ENCODE results near the gene FAM50B.

FAM50B gene

GRCh38 chr6:3892603-3893002, 43.4 kb downstream of the FAM50B start:
- H3K4me3 ChIP-seq (ENCODE audit: low read depth, low read length), result no peak overlapping the region
- no peak for TF ChIP-seq CTCF (IDR thresholded peaks at IDR 0.05; ENCODE audit: low read depth, low read length, missing control alignments)
- DNase-seq (ENCODE audit: low read depth), result no peak

GRCh38 chr6:3893487-3893886, 44.3 kb downstream of the FAM50B start:
- DNase-seq (ENCODE audit: low read depth), result no peak
- no peak for TF ChIP-seq CTCF (IDR thresholded peaks at IDR 0.05; ENCODE audit: low read depth, low read length, missing control alignments)
- no peak overlapping the region for H3K4me3 ChIP-seq (ENCODE audit: low read depth, low read length)

GRCh38 chr6:3893917-3894316, 44.7 kb downstream of the FAM50B start:
- TF ChIP-seq CTCF (IDR thresholded peaks at IDR 0.05; ENCODE audit: low read depth, low read length, missing control alignments), result no peak
- no peak overlapping the region for H3K4me3 ChIP-seq (ENCODE audit: low read depth, low read length)
- no peak for DNase-seq (ENCODE audit: low read depth)

- no peak for TF ChIP-seq CTCF (IDR thresholded peaks at IDR 0.05; ENCODE audit: low read depth, low read length, missing control alignments)
- no peak for DNase-seq (ENCODE audit: low read depth)
- no peak overlapping the region for H3K4me3 ChIP-seq (ENCODE audit: low read depth, low read length)
These were observed 45.6 kb downstream of the FAM50B start for GRCh38 chr6:3894590-3895311.

- TF ChIP-seq CTCF (IDR thresholded peaks at IDR 0.05; ENCODE audit: low read depth, low read length, missing control alignments), result no peak
- DNase-seq (ENCODE audit: low read depth), result no peak
- H3K4me3 ChIP-seq (ENCODE audit: low read depth, low read length), result no peak overlapping the region
These were observed 46.1 kb downstream of the FAM50B start for GRCh38 chr6:3895312-3895653.

GRCh38 chr6:3895805-3896204, 46.6 kb downstream of the FAM50B start:
- DNase-seq (ENCODE audit: low read depth), result no peak
- TF ChIP-seq CTCF (IDR thresholded peaks at IDR 0.05; ENCODE audit: low read depth, low read length, missing control alignments), result no peak
- no peak overlapping the region for H3K4me3 ChIP-seq (ENCODE audit: low read depth, low read length)

Measured in GM12864 (cell line).